GM23338 (cell line): ENCODE data around the gene OSBPL10. TPM values are rescaled to one million over a fixed set of nuclear protein-coding genes. Genes with fewer than 3 reads are reported as not detected.

Experiments used
- ATAC-seq: fragments of 200-7000 bp; cut with Tn5 transposase; 3 replicates; pipeline ENCODE4 v1.9.1; 2020
- DNase-seq: peaks from one replicate; pipeline ENCODE4 v3.0.0-alpha.2; 2015; ENCODE audit warnings: low spot score
- H2AFZ ChIP-seq: fragments of 200-600 bp; sonication (generic); 2 replicates; pipeline ENCODE4 v1.8.0; 2016; ENCODE audit warnings: antibody characterized with exemption, mild to moderate bottlenecking, moderate library complexity
- H3F3A ChIP-seq: fragments of 200-600 bp; sonication (generic); replicated peaks from 2 replicates; pipeline ENCODE4 v1.8.0; 2017; ENCODE audit warnings: antibody characterized with exemption, mixed run types, low read depth
- H3K27ac ChIP-seq: fragments of 200-600 bp; sonication (generic); 2 replicates; pipeline ENCODE4 v1.6.1; 2016; ENCODE audit warnings: low read depth
- H3K27me3 ChIP-seq: fragments of 200-600 bp; sonication (generic); 2 replicates; pipeline ENCODE4 v1.8.0; 2016; ENCODE audit warnings: mild to moderate bottlenecking, mixed run types, moderate library complexity; ENCODE audit not compliant: insufficient read depth
- H3K36me3 ChIP-seq: fragments of 200-600 bp; sonication (generic); 2 replicates; pipeline ENCODE4 v1.8.0; 2016; ENCODE audit warnings: mild to moderate bottlenecking; ENCODE audit not compliant: insufficient read depth
- H3K4me1 ChIP-seq: fragments of 200-600 bp; sonication (generic); 2 replicates; pipeline ENCODE4 v1.8.0; 2016; ENCODE audit warnings: mild to moderate bottlenecking, moderate library complexity; ENCODE audit not compliant: insufficient read depth
- H3K4me2 ChIP-seq: fragments of 200-600 bp; sonication (generic); 2 replicates; pipeline ENCODE4 v1.7.1; 2017; ENCODE audit warnings: mixed run types
- H3K4me3 ChIP-seq: fragments of 200-600 bp; sonication (generic); 2 replicates; pipeline ENCODE4 v1.6.1; 2016; ENCODE audit warnings: mixed run types
- H3K79me2 ChIP-seq: fragments of 200-600 bp; sonication (generic); replicated peaks from 2 replicates; pipeline ENCODE4 v1.8.0; 2017; ENCODE audit warnings: mild to moderate bottlenecking; ENCODE audit not compliant: insufficient read depth
- H3K9me2 ChIP-seq: fragments of 200-600 bp; sonication (generic); 2 replicates; pipeline ENCODE4 v1.8.0; 2017; ENCODE audit not compliant: insufficient read depth
- H4K20me1 ChIP-seq: fragments of 200-600 bp; sonication (generic); replicated peaks from 2 replicates; pipeline ENCODE4 v1.8.0; 2017; ENCODE audit warnings: mild to moderate bottlenecking; ENCODE audit not compliant: insufficient read depth
- H3K27ac Mint-ChIP-seq: 2 replicates; pipeline ENCODE4 v1.8.0; 2020; ENCODE audit warnings: inconsistent platforms, mild to moderate bottlenecking, moderate library complexity, mixed read lengths
- H3K27me3 Mint-ChIP-seq: 3 replicates; pipeline ENCODE4 v1.8.0; 2022; ENCODE audit warnings: low read depth, mild to moderate bottlenecking, moderate library complexity, mixed read lengths, inconsistent platforms; ENCODE audit not compliant: insufficient read depth, poor library complexity
- H3K36me3 Mint-ChIP-seq: 3 replicates; pipeline ENCODE4 v1.8.0; 2021; ENCODE audit warnings: low read depth, mild to moderate bottlenecking, inconsistent platforms, moderate library complexity, mixed read lengths
- H3K4me1 Mint-ChIP-seq: 3 replicates; pipeline ENCODE4 v1.8.0; 2020; ENCODE audit warnings: mild to moderate bottlenecking, inconsistent platforms, mixed read lengths
- H3K4me3 Mint-ChIP-seq: 3 replicates; pipeline ENCODE4 v1.8.0; 2021; ENCODE audit warnings: moderate library complexity, mild to moderate bottlenecking, inconsistent platforms, mixed read lengths
- H3K9me3 Mint-ChIP-seq: 3 replicates; pipeline ENCODE4 v1.8.0; 2020; ENCODE audit warnings: moderate library complexity, mild to moderate bottlenecking, inconsistent platforms, mixed read lengths
- CREB1 ChIP-seq: fragments of 250-450 bp; sonication (Bioruptor Pico); IDR thresholded peaks from 2 replicates; pipeline ENCODE4 v1.5.0; 2020; ENCODE audit warnings: low read depth, mild to moderate bottlenecking, moderate library complexity
- EZH2 ChIP-seq: fragments of 200-600 bp; sonication (generic); IDR thresholded peaks from one replicate; pipeline ENCODE4 v1.8.0; 2017; ENCODE audit warnings: antibody characterized with exemption, mild to moderate bottlenecking, low read depth; ENCODE audit not compliant: unreplicated experiment
- EZH2phosphoT487 ChIP-seq: fragments of 200-600 bp; sonication (generic); IDR thresholded peaks from one replicate; pipeline ENCODE4 v1.8.1; 2018; ENCODE audit warnings: antibody characterized with exemption; ENCODE audit not compliant: unreplicated experiment
- JUNB ChIP-seq: IDR thresholded peaks from one replicate; pipeline ENCODE4 v1.6.1; 2016; ENCODE audit warnings: antibody characterized with exemption; ENCODE audit not compliant: unreplicated experiment
- NANOG ChIP-seq: IDR thresholded peaks from 2 replicates; pipeline ENCODE4 v1.6.1; 2016; ENCODE audit warnings: antibody characterized with exemption, borderline replicate concordance
- POLR2AphosphoS5 ChIP-seq: IDR thresholded peaks from 2 replicates; pipeline ENCODE4 v1.6.1; 2016; ENCODE audit warnings: antibody characterized with exemption, low read depth
- STAT1 ChIP-seq: IDR thresholded peaks from one replicate; pipeline ENCODE4 v1.6.1; 2016; ENCODE audit warnings: antibody characterized with exemption; ENCODE audit not compliant: unreplicated experiment
- ZNF114 ChIP-seq: fragments of 250-450 bp; sonication (Bioruptor Pico); IDR thresholded peaks from 2 replicates; pipeline ENCODE4 v1.5.0; 2020; ENCODE audit warnings: mild to moderate bottlenecking, moderate library complexity
- ZNF331 ChIP-seq: fragments of 250-450 bp; sonication (Bioruptor Pico); IDR thresholded peaks from 2 replicates; pipeline ENCODE4 v1.5.0; 2020; ENCODE audit warnings: low read depth, mild to moderate bottlenecking, moderate library complexity
- polyA plus RNA-seq: library from polyadenylated mRNA; unstranded; fragments of >200 nt; fragmentation: Nextera tagmentation; extraction: Ambion mirVana; gene quantifications from 2 replicates; pipeline ENCODE4 v1.2.1, GENCODE V29; 2016
- total RNA-seq: library from RNA; depleted of rRNA; stranded (reverse); fragments of >200 nt; shearing (Covaris generic); gene quantifications from 2 replicates; pipeline ENCODE4 v1.2.3, GENCODE V29; 2014
- TF ChIP-seq, protein P1 (sequence below): IDR thresholded peaks from 2 replicates; pipeline ENCODE4 v1.6.1; 2016; ENCODE audit warnings: antibody characterized with exemption
- TF ChIP-seq, protein P2 (sequence below): IDR thresholded peaks from one replicate; pipeline ENCODE4 v1.6.1; 2018; ENCODE audit warnings: antibody characterized with exemption; ENCODE audit not compliant: unreplicated experiment
- TF ChIP-seq, protein P3 (sequence below), 2 experiments: fragments of 200-600 bp in 1 of 2; sonication (generic) in 1 of 2; conservative IDR thresholded peaks; 2 replicates each; pipeline versions ENCODE4 v1.5.1 to v1.6.1; 2016 to 2017; ENCODE audit warnings: antibody characterized with exemption in 2 of 2, low read depth in 2 of 2, mild to moderate bottlenecking in 2 of 2, moderate library complexity in 1 of 2
- TF ChIP-seq, protein P4 (sequence below): fragments of 250-450 bp; sonication (Bioruptor Pico); IDR thresholded peaks from 2 replicates; pipeline ENCODE4 v1.5.0; 2020; ENCODE audit warnings: mild to moderate bottlenecking, moderate library complexity

Gene OSBPL10
- total and polyA plus RNA-seq, 2 experiments from 2014 or later, result 23.8 to 149 TPM

DNA sequence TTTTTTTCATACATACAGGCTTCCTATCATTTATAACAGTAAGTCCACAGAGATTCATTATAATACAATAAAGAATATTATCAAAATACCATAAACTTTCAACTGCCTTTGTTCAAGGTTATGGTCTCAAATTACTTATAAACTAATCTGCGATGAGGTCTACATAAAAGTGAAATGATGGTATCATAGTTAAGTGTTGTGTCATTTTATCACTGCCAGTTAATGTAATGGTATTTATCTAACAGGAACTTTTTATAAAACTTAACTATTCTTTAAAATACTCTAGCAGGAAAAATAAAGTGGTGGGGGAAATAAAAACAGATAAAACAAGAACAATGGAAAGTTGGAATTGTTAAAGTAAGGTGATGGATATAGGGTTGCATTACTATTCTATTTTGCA, 153.1 kb downstream of the OSBPL10 start:
- H3K27me3 Mint-ChIP-seq, result peaks cover 7% of the 10 kb centered on the region
- no peaks in the 10 kb centered on the region for H3K36me3 ChIP-seq
- no peak for TF ChIP-seq EZH2
- TF ChIP-seq, protein P1, sequence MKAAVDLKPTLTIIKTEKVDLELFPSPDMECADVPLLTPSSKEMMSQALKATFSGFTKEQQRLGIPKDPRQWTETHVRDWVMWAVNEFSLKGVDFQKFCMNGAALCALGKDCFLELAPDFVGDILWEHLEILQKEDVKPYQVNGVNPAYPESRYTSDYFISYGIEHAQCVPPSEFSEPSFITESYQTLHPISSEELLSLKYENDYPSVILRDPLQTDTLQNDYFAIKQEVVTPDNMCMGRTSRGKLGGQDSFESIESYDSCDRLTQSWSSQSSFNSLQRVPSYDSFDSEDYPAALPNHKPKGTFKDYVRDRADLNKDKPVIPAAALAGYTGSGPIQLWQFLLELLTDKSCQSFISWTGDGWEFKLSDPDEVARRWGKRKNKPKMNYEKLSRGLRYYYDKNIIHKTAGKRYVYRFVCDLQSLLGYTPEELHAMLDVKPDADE, result no peak
- TF ChIP-seq, protein P2, sequence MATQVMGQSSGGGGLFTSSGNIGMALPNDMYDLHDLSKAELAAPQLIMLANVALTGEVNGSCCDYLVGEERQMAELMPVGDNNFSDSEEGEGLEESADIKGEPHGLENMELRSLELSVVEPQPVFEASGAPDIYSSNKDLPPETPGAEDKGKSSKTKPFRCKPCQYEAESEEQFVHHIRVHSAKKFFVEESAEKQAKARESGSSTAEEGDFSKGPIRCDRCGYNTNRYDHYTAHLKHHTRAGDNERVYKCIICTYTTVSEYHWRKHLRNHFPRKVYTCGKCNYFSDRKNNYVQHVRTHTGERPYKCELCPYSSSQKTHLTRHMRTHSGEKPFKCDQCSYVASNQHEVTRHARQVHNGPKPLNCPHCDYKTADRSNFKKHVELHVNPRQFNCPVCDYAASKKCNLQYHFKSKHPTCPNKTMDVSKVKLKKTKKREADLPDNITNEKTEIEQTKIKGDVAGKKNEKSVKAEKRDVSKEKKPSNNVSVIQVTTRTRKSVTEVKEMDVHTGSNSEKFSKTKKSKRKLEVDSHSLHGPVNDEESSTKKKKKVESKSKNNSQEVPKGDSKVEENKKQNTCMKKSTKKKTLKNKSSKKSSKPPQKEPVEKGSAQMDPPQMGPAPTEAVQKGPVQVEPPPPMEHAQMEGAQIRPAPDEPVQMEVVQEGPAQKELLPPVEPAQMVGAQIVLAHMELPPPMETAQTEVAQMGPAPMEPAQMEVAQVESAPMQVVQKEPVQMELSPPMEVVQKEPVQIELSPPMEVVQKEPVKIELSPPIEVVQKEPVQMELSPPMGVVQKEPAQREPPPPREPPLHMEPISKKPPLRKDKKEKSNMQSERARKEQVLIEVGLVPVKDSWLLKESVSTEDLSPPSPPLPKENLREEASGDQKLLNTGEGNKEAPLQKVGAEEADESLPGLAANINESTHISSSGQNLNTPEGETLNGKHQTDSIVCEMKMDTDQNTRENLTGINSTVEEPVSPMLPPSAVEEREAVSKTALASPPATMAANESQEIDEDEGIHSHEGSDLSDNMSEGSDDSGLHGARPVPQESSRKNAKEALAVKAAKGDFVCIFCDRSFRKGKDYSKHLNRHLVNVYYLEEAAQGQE, result no peak
- no peak for TF ChIP-seq CREB1 (CRISPR knock-in tag)
- TF ChIP-seq, protein P3, sequence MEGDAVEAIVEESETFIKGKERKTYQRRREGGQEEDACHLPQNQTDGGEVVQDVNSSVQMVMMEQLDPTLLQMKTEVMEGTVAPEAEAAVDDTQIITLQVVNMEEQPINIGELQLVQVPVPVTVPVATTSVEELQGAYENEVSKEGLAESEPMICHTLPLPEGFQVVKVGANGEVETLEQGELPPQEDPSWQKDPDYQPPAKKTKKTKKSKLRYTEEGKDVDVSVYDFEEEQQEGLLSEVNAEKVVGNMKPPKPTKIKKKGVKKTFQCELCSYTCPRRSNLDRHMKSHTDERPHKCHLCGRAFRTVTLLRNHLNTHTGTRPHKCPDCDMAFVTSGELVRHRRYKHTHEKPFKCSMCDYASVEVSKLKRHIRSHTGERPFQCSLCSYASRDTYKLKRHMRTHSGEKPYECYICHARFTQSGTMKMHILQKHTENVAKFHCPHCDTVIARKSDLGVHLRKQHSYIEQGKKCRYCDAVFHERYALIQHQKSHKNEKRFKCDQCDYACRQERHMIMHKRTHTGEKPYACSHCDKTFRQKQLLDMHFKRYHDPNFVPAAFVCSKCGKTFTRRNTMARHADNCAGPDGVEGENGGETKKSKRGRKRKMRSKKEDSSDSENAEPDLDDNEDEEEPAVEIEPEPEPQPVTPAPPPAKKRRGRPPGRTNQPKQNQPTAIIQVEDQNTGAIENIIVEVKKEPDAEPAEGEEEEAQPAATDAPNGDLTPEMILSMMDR (conservative IDR thresholded peaks at IDR 0.05; ENCODE audit: low read depth in 2 of 2), result no peak
- no peak for TF ChIP-seq ZNF331 (CRISPR knock-in tag)
- TF ChIP-seq ZNF114 (CRISPR knock-in tag), result no peak
- no peak for TF ChIP-seq NANOG
- no peak for TF ChIP-seq EZH2phosphoT487
- TF ChIP-seq POLR2AphosphoS5, result no peak
- TF ChIP-seq, protein P4, sequence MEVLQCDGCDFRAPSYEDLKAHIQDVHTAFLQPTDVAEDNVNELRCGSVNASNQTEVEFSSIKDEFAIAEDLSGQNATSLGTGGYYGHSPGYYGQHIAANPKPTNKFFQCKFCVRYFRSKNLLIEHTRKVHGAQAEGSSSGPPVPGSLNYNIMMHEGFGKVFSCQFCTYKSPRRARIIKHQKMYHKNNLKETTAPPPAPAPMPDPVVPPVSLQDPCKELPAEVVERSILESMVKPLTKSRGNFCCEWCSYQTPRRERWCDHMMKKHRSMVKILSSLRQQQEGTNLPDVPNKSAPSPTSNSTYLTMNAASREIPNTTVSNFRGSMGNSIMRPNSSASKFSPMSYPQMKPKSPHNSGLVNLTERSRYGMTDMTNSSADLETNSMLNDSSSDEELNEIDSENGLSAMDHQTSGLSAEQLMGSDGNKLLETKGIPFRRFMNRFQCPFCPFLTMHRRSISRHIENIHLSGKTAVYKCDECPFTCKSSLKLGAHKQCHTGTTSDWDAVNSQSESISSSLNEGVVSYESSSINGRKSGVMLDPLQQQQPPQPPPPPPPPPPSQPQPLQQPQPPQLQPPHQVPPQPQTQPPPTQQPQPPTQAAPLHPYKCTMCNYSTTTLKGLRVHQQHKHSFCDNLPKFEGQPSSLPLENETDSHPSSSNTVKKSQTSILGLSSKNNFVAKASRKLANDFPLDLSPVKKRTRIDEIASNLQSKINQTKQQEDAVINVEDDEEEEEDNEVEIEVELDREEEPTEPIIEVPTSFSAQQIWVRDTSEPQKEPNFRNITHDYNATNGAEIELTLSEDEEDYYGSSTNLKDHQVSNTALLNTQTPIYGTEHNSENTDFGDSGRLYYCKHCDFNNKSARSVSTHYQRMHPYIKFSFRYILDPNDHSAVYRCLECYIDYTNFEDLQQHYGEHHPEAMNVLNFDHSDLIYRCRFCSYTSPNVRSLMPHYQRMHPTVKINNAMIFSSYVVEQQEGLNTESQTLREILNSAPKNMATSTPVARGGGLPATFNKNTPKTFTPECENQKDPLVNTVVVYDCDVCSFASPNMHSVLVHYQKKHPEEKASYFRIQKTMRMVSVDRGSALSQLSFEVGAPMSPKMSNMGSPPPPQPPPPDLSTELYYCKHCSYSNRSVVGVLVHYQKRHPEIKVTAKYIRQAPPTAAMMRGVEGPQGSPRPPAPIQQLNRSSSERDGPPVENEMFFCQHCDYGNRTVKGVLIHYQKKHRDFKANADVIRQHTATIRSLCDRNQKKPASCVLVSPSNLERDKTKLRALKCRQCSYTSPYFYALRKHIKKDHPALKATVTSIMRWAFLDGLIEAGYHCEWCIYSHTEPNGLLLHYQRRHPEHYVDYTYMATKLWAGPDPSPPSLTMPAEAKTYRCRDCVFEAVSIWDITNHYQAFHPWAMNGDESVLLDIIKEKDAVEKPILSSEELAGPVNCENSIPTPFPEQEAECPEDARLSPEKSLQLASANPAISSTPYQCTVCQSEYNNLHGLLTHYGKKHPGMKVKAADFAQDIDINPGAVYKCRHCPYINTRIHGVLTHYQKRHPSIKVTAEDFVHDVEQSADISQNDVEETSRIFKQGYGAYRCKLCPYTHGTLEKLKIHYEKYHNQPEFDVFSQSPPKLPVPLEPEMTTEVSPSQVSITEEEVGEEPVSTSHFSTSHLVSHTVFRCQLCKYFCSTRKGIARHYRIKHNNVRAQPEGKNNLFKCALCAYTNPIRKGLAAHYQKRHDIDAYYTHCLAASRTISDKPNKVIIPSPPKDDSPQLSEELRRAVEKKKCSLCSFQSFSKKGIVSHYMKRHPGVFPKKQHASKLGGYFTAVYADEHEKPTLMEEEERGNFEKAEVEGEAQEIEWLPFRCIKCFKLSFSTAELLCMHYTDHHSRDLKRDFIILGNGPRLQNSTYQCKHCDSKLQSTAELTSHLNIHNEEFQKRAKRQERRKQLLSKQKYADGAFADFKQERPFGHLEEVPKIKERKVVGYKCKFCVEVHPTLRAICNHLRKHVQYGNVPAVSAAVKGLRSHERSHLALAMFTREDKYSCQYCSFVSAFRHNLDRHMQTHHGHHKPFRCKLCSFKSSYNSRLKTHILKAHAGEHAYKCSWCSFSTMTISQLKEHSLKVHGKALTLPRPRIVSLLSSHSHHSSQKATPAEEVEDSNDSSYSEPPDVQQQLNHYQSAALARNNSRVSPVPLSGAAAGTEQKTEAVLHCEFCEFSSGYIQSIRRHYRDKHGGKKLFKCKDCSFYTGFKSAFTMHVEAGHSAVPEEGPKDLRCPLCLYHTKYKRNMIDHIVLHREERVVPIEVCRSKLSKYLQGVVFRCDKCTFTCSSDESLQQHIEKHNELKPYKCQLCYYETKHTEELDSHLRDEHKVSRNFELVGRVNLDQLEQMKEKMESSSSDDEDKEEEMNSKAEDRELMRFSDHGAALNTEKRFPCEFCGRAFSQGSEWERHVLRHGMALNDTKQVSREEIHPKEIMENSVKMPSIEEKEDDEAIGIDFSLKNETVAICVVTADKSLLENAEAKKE, result no peak
- no peak for TF ChIP-seq JUNB
- TF ChIP-seq STAT1, result no peak
- ATAC-seq, result no peak
- no peaks in the 10 kb centered on the region for H3K27me3 ChIP-seq
- H3K27ac ChIP-seq, result no peak overlapping the region
- H3K4me3 ChIP-seq, result no peak overlapping the region
- peaks cover 72% of the 10 kb centered on the region for H3K79me2 ChIP-seq
- peaks cover 3% of the 10 kb centered on the region for H3K9me2 ChIP-seq
- peaks cover 17% of the 10 kb centered on the region for H3K36me3 Mint-ChIP-seq
- no peak overlapping the region for H3K4me3 Mint-ChIP-seq
- H3K4me1 ChIP-seq, result peaks cover 9% of the 10 kb centered on the region
- no peaks in the 10 kb centered on the region for H3F3A ChIP-seq
- H4K20me1 ChIP-seq, result peaks cover 15% of the 10 kb centered on the region
- no peak for DNase-seq
- no peaks in the 10 kb centered on the region for H3K9me3 Mint-ChIP-seq
- H3K4me2 ChIP-seq, result no peak overlapping the region
- no peak overlapping the region for H3K27ac Mint-ChIP-seq
- peaks cover 15% of the 10 kb centered on the region for H3K4me1 Mint-ChIP-seq
- no peak overlapping the region for H2AFZ ChIP-seq
